GM21723 (cell line): ENCODE measurements around the gene UMAD1.
A peak's percentile ranks its signal among the peaks of the same experiment; 100 is the strongest.

Experiments used
- ATAC-seq: cut with Tn5 transposase; IDR thresholded peaks from one replicate; pipeline ENCODE4 v1.9.1; 2021; ENCODE audit warnings: mild to moderate bottlenecking, moderate library complexity; ENCODE audit not compliant: unreplicated experiment

The UMAD1 gene

GRCh38 chr7:7761974-7762779 is 121.6 kb downstream of the UMAD1 start:
- ATAC-seq, result peak; percentile 64

GRCh38 chr7:7764520-7765396 is 124.2 kb downstream of the UMAD1 start:
- ATAC-seq, result no peak

GRCh38 chr7:7765422-7765821 is 124.9 kb downstream of the UMAD1 start:
- peak; percentile 47 for ATAC-seq

- ATAC-seq, result no peak
Measured at GRCh38 chr7:7766671-7767070, 126.1 kb downstream of the UMAD1 start.

- no peak for ATAC-seq
Measured at GRCh38 chr7:7768977-7769709, 128.6 kb downstream of the UMAD1 start.

- ATAC-seq, result no peak
Measured at GRCh38 chr7:7769710-7770627, 129.4 kb downstream of the UMAD1 start.

GRCh38 chr7:7771452-7771851 is 130.9 kb downstream of the UMAD1 start:
- ATAC-seq, result no peak

GRCh38 chr7:7772397-7772821 is 131.9 kb downstream of the UMAD1 start:
- peak; percentile 39 for ATAC-seq

- ATAC-seq, result peak; percentile 78
Measured at GRCh38 chr7:7773334-7774309, 133.1 kb downstream of the UMAD1 start.

GRCh38 chr7:7779888-7780287 is 139.3 kb downstream of the UMAD1 start:
- ATAC-seq, result no peak

- ATAC-seq, result no peak
Measured at GRCh38 chr7:7783001-7783400, 142.4 kb downstream of the UMAD1 start.

GRCh38 chr7:7785344-7785973 is 144.9 kb downstream of the UMAD1 start:
- ATAC-seq, result no peak

GRCh38 chr7:7786595-7786994 is 146.0 kb downstream of the UMAD1 start:
- ATAC-seq, result no peak

- ATAC-seq, result peak; percentile 85
Measured at GRCh38 chr7:7789551-7789988, 149.0 kb downstream of the UMAD1 start.

- ATAC-seq, result no peak
Measured at GRCh38 chr7:7790041-7790741, 149.6 kb downstream of the UMAD1 start.

- no peak for ATAC-seq
Measured at GRCh38 chr7:7791523-7791922, 151.0 kb downstream of the UMAD1 start.

GRCh38 chr7:7792056-7792455 is 151.5 kb downstream of the UMAD1 start:
- ATAC-seq, result no peak

- no peak for ATAC-seq
Measured at GRCh38 chr7:7793249-7793648, 152.7 kb downstream of the UMAD1 start.
